ENCODE results near the gene OR10R2.
"Not testable (repeated sequence)": the region's sequence is repeated elsewhere in the genome, so short reads cannot be mapped to it uniquely, and the experiment has no call there.

Gene OR10R2

DNA sequence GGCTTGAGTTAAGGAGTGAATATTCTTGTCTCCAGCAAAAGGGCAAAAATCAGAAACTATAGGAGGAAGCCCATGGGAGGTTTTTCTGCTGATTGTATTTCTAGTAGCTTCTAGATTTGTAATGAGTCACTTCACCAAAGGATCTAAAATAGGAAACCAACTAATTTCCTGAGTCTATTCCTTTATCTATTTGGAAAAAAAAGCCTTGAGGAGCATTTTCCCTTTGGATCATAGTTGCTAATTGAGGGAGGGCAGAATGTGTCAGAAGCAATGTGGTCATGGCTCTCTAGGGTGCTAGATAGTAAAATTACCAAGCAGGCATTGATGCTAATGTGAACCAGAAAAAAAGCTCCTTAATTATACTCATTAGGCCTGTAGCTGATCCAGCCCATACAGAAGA lies at the start of gene OR10R2:
TSS of gene OR10R2 (plus strand) at position 301 of the 400 bp plus-strand sequence. CDS start 106 bp downstream, outside the sequence.
- H3K4me3 ChIP-seq (ENCODE audit: low read depth, low read length), result no peak within 1 kb of the TSS
- TF ChIP-seq CTCF (IDR thresholded peaks at IDR 0.05; ENCODE audit: borderline replicate concordance, insufficient read depth, low read depth, low read length), result no peak

GRCh38 chr1:158425027-158425426 lies 47.0 kb upstream of the OR10R2 start:
- no peak for TF ChIP-seq CTCF (IDR thresholded peaks at IDR 0.05; ENCODE audit: borderline replicate concordance, insufficient read depth, low read depth, low read length)
- no peak overlapping the region for H3K4me3 ChIP-seq (ENCODE audit: low read depth, low read length)

DNA sequence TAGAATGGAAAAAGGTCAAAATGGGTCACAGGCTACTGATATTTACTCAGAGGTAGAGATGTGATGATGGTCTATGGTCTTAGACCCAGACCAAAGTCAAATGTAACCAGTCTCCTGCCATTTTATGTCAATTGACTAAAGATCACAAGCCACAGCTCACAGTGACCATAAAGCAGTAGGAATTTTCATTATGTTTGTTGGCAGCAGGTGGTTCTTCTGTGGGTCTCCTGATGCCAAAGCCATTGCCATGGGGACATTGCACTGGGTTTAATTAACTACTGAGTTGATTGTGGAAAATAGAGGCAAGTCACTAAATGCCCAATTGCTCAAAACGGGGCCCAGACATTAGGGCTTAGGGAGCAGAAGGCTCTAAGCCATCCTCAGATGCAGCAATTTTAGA lies 45.9 kb upstream of the OR10R2 start, which contains the start of gene OR10K2:
TSS of gene OR10K2 (minus strand) at position 101 of the 400 bp plus-strand sequence. CDS start 5,371 bp downstream, outside the sequence.
- TF ChIP-seq CTCF (IDR thresholded peaks at IDR 0.05; ENCODE audit: borderline replicate concordance, insufficient read depth, low read depth, low read length), result no peak
- no peak within 1 kb of the TSS for H3K4me3 ChIP-seq (ENCODE audit: low read depth, low read length)

- H3K4me3 ChIP-seq (ENCODE audit: low read depth, low read length), result not testable (repeated sequence)
Observed at GRCh38 chr1:158430163-158430562, 41.9 kb upstream of the OR10R2 start.

GRCh38 chr1:158434741-158435140 lies 37.3 kb upstream of the OR10R2 start:
- H3K4me3 ChIP-seq (ENCODE audit: low read depth, low read length), result no peak overlapping the region
- no peak for TF ChIP-seq CTCF (IDR thresholded peaks at IDR 0.05; ENCODE audit: borderline replicate concordance, insufficient read depth, low read depth, low read length)

DNA sequence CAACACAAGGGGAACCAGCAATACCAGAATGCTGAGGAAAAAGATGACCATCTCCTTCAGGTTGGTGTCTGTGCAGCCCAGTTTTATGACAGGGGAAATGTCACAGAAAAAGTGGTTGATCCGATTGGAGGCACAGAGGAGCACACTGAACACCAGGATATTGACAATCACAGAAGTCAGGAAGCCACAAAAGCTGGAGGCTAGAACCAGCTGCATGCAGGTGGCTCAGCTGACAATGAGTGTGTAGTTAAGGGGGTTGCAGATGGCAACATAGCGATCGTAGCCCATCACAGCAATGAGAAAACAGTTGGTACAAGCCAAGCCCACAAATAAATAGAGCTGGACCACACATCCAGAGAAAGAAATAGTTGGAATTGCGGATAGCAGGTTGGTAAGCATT lies 26.6 kb upstream of the OR10R2 start:
- no peak overlapping the region for H3K4me3 ChIP-seq (ENCODE audit: low read depth, low read length)
- no peak for TF ChIP-seq CTCF (IDR thresholded peaks at IDR 0.05; ENCODE audit: borderline replicate concordance, insufficient read depth, low read depth, low read length)

DNA sequence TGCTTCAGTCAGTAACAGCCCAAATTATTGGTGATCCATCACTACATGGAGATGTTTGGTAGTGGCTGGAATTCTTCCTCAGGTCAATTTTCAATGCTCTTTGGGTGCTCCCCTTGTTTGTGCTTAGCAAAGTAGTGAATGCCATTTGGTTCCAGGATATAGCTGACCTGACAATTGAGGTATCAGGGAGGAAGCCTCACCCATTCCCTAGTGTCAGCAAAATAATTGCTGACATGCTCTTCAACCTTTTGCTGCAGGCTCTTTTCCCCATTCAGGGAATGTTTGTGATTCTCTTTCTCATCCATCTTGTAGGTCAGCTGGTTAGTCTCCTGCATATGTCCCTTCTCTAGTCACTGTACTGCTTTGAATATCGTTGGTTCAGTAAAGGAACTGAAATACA lies 17.5 kb upstream of the OR10R2 start:
- no peak for TF ChIP-seq CTCF (IDR thresholded peaks at IDR 0.05; ENCODE audit: borderline replicate concordance, insufficient read depth, low read depth, low read length)
- H3K4me3 ChIP-seq (ENCODE audit: low read depth, low read length), result no peak overlapping the region

- no peak overlapping the region for H3K4me3 ChIP-seq (ENCODE audit: low read depth, low read length)
- TF ChIP-seq CTCF (IDR thresholded peaks at IDR 0.05; ENCODE audit: borderline replicate concordance, insufficient read depth, low read depth, low read length), result no peak
Observed at GRCh38 chr1:158457246-158457645, 14.8 kb upstream of the OR10R2 start.
